Activated B cell treated with CpG ODN at 0.5 μM for 24 hours (primary cell): ENCODE results near the gene RNF10. TPM values are rescaled to one million over a fixed set of nuclear protein-coding genes. Genes with fewer than 3 reads are reported as not detected.

Source experiments
- ATAC-seq: fragments of 200-7000 bp; cut with Tn5 transposase; one replicate; pipeline ENCODE4 v1.10.0; 2021; ENCODE audit warnings: low read depth, mild to moderate bottlenecking, moderate library complexity
- CTCF ChIA-PET: fragments of 350-600 bp; sonication (Branson Sonifier 250); formaldehyde crosslinking; loops from one replicate; lab custom pipeline; 2021; ENCODE audit warnings: antibody characterized with exemption; lab: Charles Lee
- POLR2A ChIA-PET: fragments of 350-600 bp; sonication (Branson Sonifier 250); formaldehyde crosslinking; loops from one replicate; lab custom pipeline; 2021; ENCODE audit warnings: antibody characterized with exemption; lab: Charles Lee
- DNase-seq: peaks from one replicate; pipeline ENCODE4 v3.0.0; 2022
- H3K27ac Mint-ChIP-seq: one replicate; pipeline ENCODE4 v1.8.0; 2020; ENCODE audit warnings: mixed read lengths
- H3K27me3 Mint-ChIP-seq: one replicate; pipeline ENCODE4 v1.8.0; 2021; ENCODE audit warnings: mixed read lengths
- H3K36me3 Mint-ChIP-seq: one replicate; pipeline ENCODE4 v1.8.0; 2021; ENCODE audit warnings: low read depth, mixed read lengths
- H3K4me1 Mint-ChIP-seq: one replicate; pipeline ENCODE4 v1.8.0; 2021; ENCODE audit warnings: mixed read lengths
- H3K4me3 Mint-ChIP-seq: one replicate; pipeline ENCODE4 v1.8.0; 2020; ENCODE audit warnings: mild to moderate bottlenecking, mixed read lengths
- H3K9me3 Mint-ChIP-seq: one replicate; pipeline ENCODE4 v1.8.0; 2020; ENCODE audit warnings: mixed read lengths
- intact Hi-C: fragments of 100-400 bp; cut with micrococcal nuclease; formaldehyde crosslinking; loops from one replicate; pipeline ENCODE4 v1.15.1; 2024
- total RNA-seq: library from RNA; stranded (reverse); gene quantifications from 2 replicates; pipeline ENCODE4 v1.2.3, GENCODE V29; 2022
- TF ChIP-seq, protein P1 (sequence below): fragments of 200-600 bp; IDR thresholded peaks from one replicate; pipeline ENCODE4 v1.8.0; 2022; ENCODE audit warnings: antibody characterized with exemption, mild to moderate bottlenecking

The RNF10 gene
- total RNA-seq, 1 donor from 2014 or later = 180 TPM

GRCh38 chr12:120618954-120619615 is 84.9 kb downstream of the RNF10 start:
- DNase-seq = no peak
- peaks cover 32% of the 10 kb centered on the region for H3K27me3 Mint-ChIP-seq
- ChIA-PET CTCF (no interaction called here), POLR2A (interaction anchor here (0.5 kb wide), 1 partner anchor 1648 kb away, joined by 6 read pairs; no protein-coding TSS in a partner anchor)
- peaks cover 2% of the 10 kb centered on the region for H3K9me3 Mint-ChIP-seq
- no peaks in the 10 kb centered on the region for H3K36me3 Mint-ChIP-seq
- no peak for ATAC-seq
- no peaks in the 10 kb centered on the region for H3K4me1 Mint-ChIP-seq
- H3K27ac Mint-ChIP-seq = no peak overlapping the region
- TF ChIP-seq, protein P1, sequence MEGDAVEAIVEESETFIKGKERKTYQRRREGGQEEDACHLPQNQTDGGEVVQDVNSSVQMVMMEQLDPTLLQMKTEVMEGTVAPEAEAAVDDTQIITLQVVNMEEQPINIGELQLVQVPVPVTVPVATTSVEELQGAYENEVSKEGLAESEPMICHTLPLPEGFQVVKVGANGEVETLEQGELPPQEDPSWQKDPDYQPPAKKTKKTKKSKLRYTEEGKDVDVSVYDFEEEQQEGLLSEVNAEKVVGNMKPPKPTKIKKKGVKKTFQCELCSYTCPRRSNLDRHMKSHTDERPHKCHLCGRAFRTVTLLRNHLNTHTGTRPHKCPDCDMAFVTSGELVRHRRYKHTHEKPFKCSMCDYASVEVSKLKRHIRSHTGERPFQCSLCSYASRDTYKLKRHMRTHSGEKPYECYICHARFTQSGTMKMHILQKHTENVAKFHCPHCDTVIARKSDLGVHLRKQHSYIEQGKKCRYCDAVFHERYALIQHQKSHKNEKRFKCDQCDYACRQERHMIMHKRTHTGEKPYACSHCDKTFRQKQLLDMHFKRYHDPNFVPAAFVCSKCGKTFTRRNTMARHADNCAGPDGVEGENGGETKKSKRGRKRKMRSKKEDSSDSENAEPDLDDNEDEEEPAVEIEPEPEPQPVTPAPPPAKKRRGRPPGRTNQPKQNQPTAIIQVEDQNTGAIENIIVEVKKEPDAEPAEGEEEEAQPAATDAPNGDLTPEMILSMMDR = no peak
- intact Hi-C loops = no loop called here
- no peak overlapping the region for H3K4me3 Mint-ChIP-seq

DNA sequence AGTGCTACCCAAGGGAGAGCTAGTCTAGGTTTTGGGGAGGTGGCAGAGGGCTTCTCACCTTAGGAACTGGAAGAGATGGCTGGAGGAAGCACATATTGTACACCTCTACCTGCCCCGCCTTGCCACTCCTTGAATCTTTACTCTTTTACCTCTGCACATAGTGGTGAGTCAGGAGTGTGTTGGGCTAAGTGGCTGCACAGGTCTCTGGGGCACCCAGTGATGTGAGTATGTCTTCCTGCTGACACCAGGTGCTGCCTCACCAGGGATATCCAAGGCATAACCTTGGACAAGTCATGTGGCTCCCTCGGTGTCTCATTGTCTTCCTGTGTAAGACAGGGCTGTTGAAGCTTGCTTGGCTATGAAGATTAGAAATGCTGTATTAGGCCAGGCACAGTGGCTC is 86.5 kb downstream of the RNF10 start:
- intact Hi-C loops = no loop called here
- ChIA-PET CTCF (no interaction called here), POLR2A (no interaction called here)
- Mint-ChIP-seq H3K4me3 (no peak overlapping the region), H3K4me1 (no peaks in the 10 kb centered on the region), H3K36me3 (no peaks in the 10 kb centered on the region), H3K27ac (no peak overlapping the region), H3K27me3 (peaks cover 28% of the 10 kb centered on the region), H3K9me3 (peaks cover 2% of the 10 kb centered on the region)
- no peak for ATAC-seq
- no peak for DNase-seq
- TF ChIP-seq, protein P1 = no peak

GRCh38 chr12:120625557-120626419 is 91.6 kb downstream of the RNF10 start:
- peaks cover 4% of the 10 kb centered on the region for H3K27me3 Mint-ChIP-seq
- no peaks in the 10 kb centered on the region for H3K36me3 Mint-ChIP-seq
- no peak overlapping the region for H3K4me3 Mint-ChIP-seq
- no peaks in the 10 kb centered on the region for H3K9me3 Mint-ChIP-seq
- TF ChIP-seq, protein P1 = no peak
- ChIA-PET CTCF (interaction anchor here (1.3 to 1.8 kb wide), 3 partner anchors 11 to 346 kb away, joined by 3 to 4 read pairs (median 4); no protein-coding TSS in a partner anchor), POLR2A (interaction anchor here (0.6 kb wide), 1 partner anchor 1048 kb away, joined by 5 read pairs; no protein-coding TSS in a partner anchor)
- ATAC-seq (no peak), DNase-seq (no peak)
- no peaks in the 10 kb centered on the region for H3K4me1 Mint-ChIP-seq
- intact Hi-C loops = no loop called here
- no peak overlapping the region for H3K27ac Mint-ChIP-seq

Other genes with a start within 250 kb of the RNF10 start
- gene RNU4-2, start 242.5 kb upstream of the RNF10 start, total RNA-seq = 12,977 and 14,722 TPM in 2 replicates
- gene RNU4-1, start 241.1 kb upstream of the RNF10 start, total RNA-seq = 3,997 and 4,399 TPM in 2 replicates
- 1.6 and 1.7 TPM in 2 replicates for gene SIRT4, start 232.0 kb upstream of the RNF10 start, total RNA-seq
- gene PLA2G1B, start 206.6 kb upstream of the RNF10 start, total RNA-seq = not detected in 2 replicates
- not detected in 2 replicates for gene MSI1, start 165.2 kb upstream of the RNF10 start, total RNA-seq
- 255 and 292 TPM in 2 replicates for gene COX6A1, start 96.2 kb upstream of the RNF10 start, total RNA-seq
- 18.2 and 18.6 TPM in 2 replicates for gene TRIAP1, start 88.0 kb upstream of the RNF10 start, total RNA-seq
- 33.4 and 35.2 TPM in 2 replicates for gene GATC, start 87.9 kb upstream of the RNF10 start, total RNA-seq
- gene SRSF9, start 64.6 kb upstream of the RNF10 start, total RNA-seq = 191 and 192 TPM in 2 replicates
- gene DYNLL1, start 38.2 kb upstream of the RNF10 start, total RNA-seq = 159 and 180 TPM in 2 replicates
- gene COQ5, start 5.2 kb upstream of the RNF10 start, total RNA-seq = 25.3 and 29.5 TPM in 2 replicates
- 77.5 and 78.4 TPM in 2 replicates for gene POP5, start 47.0 kb downstream of the RNF10 start, total RNA-seq
- 0.27 TPM in 1 of 2 replicates, not detected in the other for gene CABP1, start 106.3 kb downstream of the RNF10 start, total RNA-seq
- gene MLEC, start 152.8 kb downstream of the RNF10 start, total RNA-seq = 60.6 and 69.6 TPM in 2 replicates
- gene UNC119B, start 176.1 kb downstream of the RNF10 start, total RNA-seq = 17.3 and 18.5 TPM in 2 replicates
- 9.4 and 11.1 TPM in 2 replicates for gene ACADS, start 191.5 kb downstream of the RNF10 start, total RNA-seq